PC-9 (cell line): ENCODE results near the gene RANBP10. TPM values are rescaled to one million over a fixed set of nuclear protein-coding genes. Genes with fewer than 3 reads are reported as not detected.

Source experiments
- BruUV-seq: library from RNA; stranded (reverse); fragments of 400-500 nt; replicated peaks from 2 replicates; lab custom pipeline; 2021; lab: Mats Ljungman, UMichigan
- CTCF ChIA-PET: fragments of 300-600 bp; sonication (Branson Sonifier 250); formaldehyde crosslinking; loops from one replicate; lab custom pipeline; 2022; ENCODE audit warnings: antibody characterized with exemption; lab: Charles Lee
- POLR2A ChIA-PET: fragments of 300-600 bp; sonication (Branson Sonifier 250); formaldehyde crosslinking; loops from one replicate; lab custom pipeline; 2022; ENCODE audit warnings: antibody characterized with exemption; ENCODE audit not compliant: unreplicated experiment; lab: Charles Lee
- DNase-seq, 2 experiments: peaks; one replicate each; pipeline versions ENCODE4 v3.0.0 to v3.0.0-alpha.2; 2015 to 2022; ENCODE audit warnings: mixed read lengths in 1 of 2
- H2AFZ ChIP-seq: fragments of 200-600 bp; sonication (generic); 2 replicates; pipeline ENCODE4 v1.8.1; 2017; ENCODE audit warnings: antibody characterized with exemption
- H3F3A ChIP-seq: fragments of 200-600 bp; sonication (generic); 2 replicates; pipeline ENCODE4 v1.8.1; 2017; ENCODE audit warnings: antibody characterized with exemption, mild to moderate bottlenecking, low read depth; ENCODE audit not compliant: insufficient read depth
- H3K27ac ChIP-seq: fragments of 200-600 bp; sonication (generic); 2 replicates; pipeline ENCODE4 v1.6.1; 2016; ENCODE audit warnings: mixed run types
- H3K27me3 ChIP-seq: fragments of 200-600 bp; sonication (generic); 2 replicates; pipeline ENCODE4 v1.6.1; 2016; ENCODE audit warnings: low read depth, mixed run types; ENCODE audit not compliant: insufficient read depth
- H3K36me3 ChIP-seq: fragments of 200-600 bp; sonication (generic); 2 replicates; pipeline ENCODE4 v1.6.1; 2016; ENCODE audit warnings: low read depth, mixed run types
- H3K4me1 ChIP-seq: fragments of 200-600 bp; sonication (generic); replicated peaks from 2 replicates; pipeline ENCODE4 v1.6.1; 2016; ENCODE audit warnings: mixed run types; ENCODE audit not compliant: insufficient read depth
- H3K4me2 ChIP-seq: fragments of 200-600 bp; sonication (generic); 2 replicates; pipeline ENCODE4 v1.6.1; 2017; ENCODE audit warnings: mixed run types
- H3K4me3 ChIP-seq: fragments of 200-600 bp; sonication (generic); 2 replicates; pipeline ENCODE4 v1.6.1; 2016; ENCODE audit warnings: mixed run types
- H3K79me2 ChIP-seq: fragments of 200-600 bp; sonication (generic); 2 replicates; pipeline ENCODE4 v1.6.1; 2017; ENCODE audit warnings: low read depth, mixed run types
- H3K9me2 ChIP-seq: fragments of 200-600 bp; sonication (generic); 2 replicates; pipeline ENCODE4 v1.8.1; 2017; ENCODE audit warnings: mild to moderate bottlenecking; ENCODE audit not compliant: insufficient read depth
- H3K9me3 ChIP-seq: fragments of 200-600 bp; sonication (generic); 2 replicates; pipeline ENCODE4 v1.8.1; 2016; ENCODE audit warnings: low read depth; ENCODE audit not compliant: insufficient read depth
- H4K20me1 ChIP-seq: fragments of 200-600 bp; sonication (generic); 2 replicates; pipeline ENCODE4 v1.8.1; 2017; ENCODE audit not compliant: insufficient read depth
- EZH2 ChIP-seq: fragments of 200-600 bp; sonication (generic); IDR thresholded peaks from 2 replicates; pipeline ENCODE4 v1.8.0; 2017; ENCODE audit warnings: antibody characterized with exemption, low read depth
- intact Hi-C: fragments of 100-400 bp; cut with micrococcal nuclease; formaldehyde crosslinking; loops from one replicate; pipeline ENCODE4 v1.10.0; 2022; ENCODE audit not compliant: unreplicated experiment
- total RNA-seq: library from RNA; stranded (reverse); gene quantifications from 2 replicates; pipeline ENCODE4 v1.2.3, GENCODE V29; 2021
- TF ChIP-seq, protein P1 (sequence below): fragments of 200-600 bp; sonication (generic); conservative IDR thresholded peaks from 2 replicates; pipeline ENCODE4 v1.6.1; 2017; ENCODE audit warnings: mixed run types, antibody characterized with exemption, mild to moderate bottlenecking, moderate library complexity

RANBP10 gene
- total RNA-seq, 1 experiment from 2014 or later = 21.0 TPM

GRCh38 chr16:67773569-67774456, 32.5 kb downstream of the RANBP10 start:
- H2AFZ ChIP-seq = no peak overlapping the region
- no peak for DNase-seq
- CTCF ChIA-PET = no interaction called here
- no peak overlapping the region for H3K4me3 ChIP-seq
- peaks cover 7% of the 10 kb centered on the region; the same call in 1 of the 2 replicates for H4K20me1 ChIP-seq
- H3K27me3 ChIP-seq = no peaks in the 10 kb centered on the region
- H3K4me2 ChIP-seq = no peak overlapping the region
- no peaks in the 10 kb centered on the region for H3K36me3 ChIP-seq
- TF ChIP-seq EZH2 = no peak
- TF ChIP-seq, protein P1, sequence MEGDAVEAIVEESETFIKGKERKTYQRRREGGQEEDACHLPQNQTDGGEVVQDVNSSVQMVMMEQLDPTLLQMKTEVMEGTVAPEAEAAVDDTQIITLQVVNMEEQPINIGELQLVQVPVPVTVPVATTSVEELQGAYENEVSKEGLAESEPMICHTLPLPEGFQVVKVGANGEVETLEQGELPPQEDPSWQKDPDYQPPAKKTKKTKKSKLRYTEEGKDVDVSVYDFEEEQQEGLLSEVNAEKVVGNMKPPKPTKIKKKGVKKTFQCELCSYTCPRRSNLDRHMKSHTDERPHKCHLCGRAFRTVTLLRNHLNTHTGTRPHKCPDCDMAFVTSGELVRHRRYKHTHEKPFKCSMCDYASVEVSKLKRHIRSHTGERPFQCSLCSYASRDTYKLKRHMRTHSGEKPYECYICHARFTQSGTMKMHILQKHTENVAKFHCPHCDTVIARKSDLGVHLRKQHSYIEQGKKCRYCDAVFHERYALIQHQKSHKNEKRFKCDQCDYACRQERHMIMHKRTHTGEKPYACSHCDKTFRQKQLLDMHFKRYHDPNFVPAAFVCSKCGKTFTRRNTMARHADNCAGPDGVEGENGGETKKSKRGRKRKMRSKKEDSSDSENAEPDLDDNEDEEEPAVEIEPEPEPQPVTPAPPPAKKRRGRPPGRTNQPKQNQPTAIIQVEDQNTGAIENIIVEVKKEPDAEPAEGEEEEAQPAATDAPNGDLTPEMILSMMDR = no peak
- no TSS peak for BruUV-seq
- H3K79me2 ChIP-seq = peaks cover 4% of the 10 kb centered on the region; the same call in 1 of the 2 replicates
- no peaks in the 10 kb centered on the region for H3K4me1 ChIP-seq
- POLR2A ChIA-PET = no interaction called here
- H3F3A ChIP-seq = no peaks in the 10 kb centered on the region
- H3K27ac ChIP-seq = no peak overlapping the region
- intact Hi-C loops = no loop called here
- H3K9me3 ChIP-seq = no peaks in the 10 kb centered on the region
- H3K9me2 ChIP-seq = no peaks in the 10 kb centered on the region

GRCh38 chr16:67773099-67773498, 33.3 kb downstream of the RANBP10 start:
- POLR2A ChIA-PET = interaction anchor here (0.7 kb wide), 1 partner anchor 89 kb away, joined by 3 read pairs; no protein-coding TSS in a partner anchor
- CTCF ChIA-PET = no interaction called here
- TF ChIP-seq EZH2 = no peak
- TF ChIP-seq, protein P1 = no peak

DNA sequence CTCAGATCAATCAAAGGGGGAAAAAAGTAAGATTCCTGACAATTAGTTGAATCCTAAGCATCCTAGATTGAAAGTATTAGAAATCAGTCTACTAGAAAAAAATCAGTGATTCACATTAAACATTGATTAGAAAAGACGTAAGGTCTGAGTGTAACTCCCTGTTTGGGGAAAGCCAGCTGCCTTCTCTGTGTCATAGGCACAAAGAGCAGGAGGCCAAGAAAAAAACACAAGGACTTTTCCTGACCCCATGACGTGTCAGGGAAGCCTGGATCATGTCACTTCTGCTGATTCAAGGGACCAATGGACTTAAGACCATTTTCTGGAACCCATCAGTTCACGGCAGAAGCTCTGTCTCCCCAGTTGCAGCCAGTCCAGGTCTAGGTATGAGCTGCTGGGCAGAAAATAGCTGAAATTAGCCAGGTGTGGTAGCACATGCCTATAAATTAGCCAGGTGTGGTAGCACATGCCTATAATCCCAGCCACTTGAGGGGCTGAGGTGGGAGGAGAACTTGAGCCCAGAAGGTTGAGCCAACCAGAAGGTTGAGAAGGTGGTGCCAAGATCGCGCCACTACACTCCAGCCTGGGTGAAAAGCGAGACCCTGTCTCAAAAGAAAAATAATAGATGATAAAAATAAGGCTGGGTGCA, 35.9 kb downstream of the RANBP10 start:
- ChIA-PET CTCF (no interaction called here), POLR2A (interaction anchor here (0.7 kb wide), 1 partner anchor 258 kb away, joined by 3 read pairs; no protein-coding TSS in a partner anchor)
- H3K79me2 ChIP-seq = peaks cover 4% of the 10 kb centered on the region; the same call in 1 of the 2 replicates
- no TSS peak for BruUV-seq
- no peak overlapping the region for H3K4me3 ChIP-seq
- DNase-seq = no peak
- H3K27ac ChIP-seq = no peak overlapping the region
- no peak overlapping the region for H2AFZ ChIP-seq
- no peaks in the 10 kb centered on the region for H4K20me1 ChIP-seq
- intact Hi-C loops = no loop called here
- no peaks in the 10 kb centered on the region for H3K9me3 ChIP-seq
- TF ChIP-seq, protein P1 = no peak
- TF ChIP-seq EZH2 = no peak
- no peaks in the 10 kb centered on the region for H3K4me1 ChIP-seq
- no peaks in the 10 kb centered on the region for H3K27me3 ChIP-seq
- H3K4me2 ChIP-seq = no peak overlapping the region
- no peaks in the 10 kb centered on the region for H3K9me2 ChIP-seq
- H3K36me3 ChIP-seq = no peaks in the 10 kb centered on the region
- H3F3A ChIP-seq = 0 out of 2 replicates have a peak, but pooled peaks cover 3% of the 10 kb centered on the region

More at GRCh38 chr16:67773099-67773498, 33.3 kb downstream of the RANBP10 start:
- H3K4me2 ChIP-seq = no peak overlapping the region
- no peaks in the 10 kb centered on the region for H3F3A ChIP-seq
- no peaks in the 10 kb centered on the region for H3K4me1 ChIP-seq
- no peak for DNase-seq
- intact Hi-C loops = no loop called here
- no peak overlapping the region for H2AFZ ChIP-seq
- H3K27me3 ChIP-seq = no peaks in the 10 kb centered on the region
- no peaks in the 10 kb centered on the region for H3K9me2 ChIP-seq
- H3K9me3 ChIP-seq = no peaks in the 10 kb centered on the region
- H3K27ac ChIP-seq = no peak overlapping the region
- H3K4me3 ChIP-seq = no peak overlapping the region
- peaks cover 2% of the 10 kb centered on the region; the same call in 1 of the 2 replicates for H4K20me1 ChIP-seq
- peaks cover 4% of the 10 kb centered on the region; the same call in 1 of the 2 replicates for H3K79me2 ChIP-seq
- H3K36me3 ChIP-seq = no peaks in the 10 kb centered on the region
- BruUV-seq = no TSS peak
